MM.1S (cell line): Measurements from ENCODE around the gene PDZRN4.

Source experiments
- CTCF ChIP-seq: fragments of 300-600 bp; sonication (generic); IDR thresholded peaks from 2 replicates; pipeline ENCODE4 v1.5.1; 2016; ENCODE audit warnings: antibody characterized with exemption, low read length, mixed read lengths
- EZH2 ChIP-seq: fragments of 300-600 bp; sonication (generic); optimal IDR thresholded peaks from 2 replicates; pipeline ENCODE3; 2017; ENCODE audit warnings: low read depth, mild to moderate bottlenecking, antibody characterized with exemption, low read length, mixed read lengths
- EZH2phosphoT487 ChIP-seq: fragments of 300-600 bp; sonication (generic); IDR thresholded peaks from 2 replicates; pipeline ENCODE4 v1.6.1; 2018; ENCODE audit warnings: antibody characterized with exemption, low read length

- TF ChIP-seq CTCF (no peak), EZH2 (no peak), EZH2phosphoT487 (no peak)
Measured at GRCh38 chr12:41288142-41288811, 100.2 kb downstream of the PDZRN4 start.
